ENCODE results near the gene CPEB3.

CPEB3 gene

DNA sequence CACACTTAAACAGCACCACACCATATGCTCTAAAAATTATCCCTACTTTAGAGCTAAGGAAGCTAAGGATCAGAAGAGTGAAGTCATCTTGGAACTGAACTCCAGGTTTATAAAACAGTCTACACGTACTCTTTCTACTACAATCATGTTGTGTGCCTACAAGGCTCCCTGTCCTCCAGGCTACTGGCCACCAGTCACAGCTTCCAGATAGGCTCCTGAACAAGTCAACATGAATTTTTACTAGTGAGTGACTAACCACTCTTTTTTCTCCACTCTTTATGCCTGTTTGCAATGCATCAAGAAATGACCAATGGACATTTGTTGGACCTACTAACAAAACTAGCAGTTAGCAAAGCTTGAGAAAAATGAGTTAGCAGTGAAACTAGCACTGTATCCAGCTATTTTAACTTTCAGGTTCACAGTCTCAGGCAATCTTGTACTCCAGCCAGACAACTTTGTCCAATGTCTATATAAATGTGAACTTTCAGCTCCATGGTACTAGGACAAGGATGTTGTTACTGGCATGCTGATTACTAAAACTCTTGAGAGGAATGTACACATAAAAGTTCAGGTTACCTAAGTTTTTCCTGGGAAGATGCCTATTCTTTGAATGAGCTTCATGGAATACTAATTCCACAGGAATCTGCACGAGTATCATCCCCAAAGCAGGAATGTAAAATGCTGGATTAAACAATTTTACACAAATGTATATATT is 187.3 kb downstream of the CPEB3 start:
- no peak for DNase-seq (ENCODE audit: low read depth in 2 of 2)

- no peak for DNase-seq (ENCODE audit: low read depth in 2 of 2)
Measured at GRCh38 chr10:92102601-92103213, 188.2 kb downstream of the CPEB3 start.

DNA sequence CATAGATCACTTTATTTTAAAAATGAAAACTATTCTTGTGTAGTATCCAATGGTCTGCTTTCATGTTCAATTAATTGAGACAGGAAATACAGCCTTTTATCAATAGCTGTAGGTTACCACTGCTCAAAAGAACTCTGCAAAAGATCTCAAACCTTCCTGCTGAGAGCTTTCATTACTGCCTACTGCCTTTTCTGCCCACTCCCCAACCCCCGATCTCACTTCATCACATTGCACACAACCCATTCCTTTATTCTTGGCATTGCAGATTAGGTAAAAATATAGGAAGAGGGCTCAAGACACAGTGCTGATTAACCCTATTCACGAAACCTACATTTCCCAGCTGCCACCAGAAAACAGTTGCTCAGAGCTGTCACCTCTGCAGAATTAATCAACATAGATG is 195.9 kb downstream of the CPEB3 start:
- no peak for DNase-seq (ENCODE audit: low read depth in 2 of 2)

- DNase-seq (ENCODE audit: low read depth in 2 of 2): no peak
Measured at GRCh38 chr10:92091965-92092364, 198.9 kb downstream of the CPEB3 start.

DNA sequence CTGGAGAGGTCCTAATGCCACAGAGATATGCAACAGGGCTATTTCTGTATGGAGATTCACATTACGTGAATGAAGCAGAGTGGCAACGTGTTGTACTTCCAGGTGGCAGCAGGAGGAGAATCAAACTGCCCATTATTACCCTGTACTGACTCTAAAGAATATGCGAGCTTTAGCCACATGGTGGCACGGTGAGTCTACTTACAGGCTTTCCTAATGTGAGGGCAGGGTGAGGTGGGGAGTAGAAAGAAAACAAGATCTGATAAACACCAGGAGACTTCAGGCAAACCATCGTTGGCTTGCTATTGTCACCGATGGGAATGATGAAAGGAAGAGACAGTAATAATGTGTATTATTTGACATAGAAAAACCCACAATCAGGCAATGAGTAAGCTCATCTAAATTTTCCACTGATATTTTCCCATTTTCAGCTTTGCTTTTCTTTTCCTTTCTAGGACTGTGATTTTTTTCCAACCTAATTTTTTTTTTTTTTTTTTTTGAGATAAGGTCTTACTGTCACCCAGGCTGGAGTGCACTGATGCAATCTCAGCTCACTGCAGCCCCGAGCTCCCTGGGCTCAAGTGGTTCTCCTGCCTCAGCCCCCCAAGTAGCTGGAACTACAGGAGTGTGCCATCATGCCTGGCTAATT is 203.0 kb downstream of the CPEB3 start:
- DNase-seq (ENCODE audit: low read depth in 2 of 2): no peak

- no peak for DNase-seq (ENCODE audit: low read depth in 2 of 2)
Measured at GRCh38 chr10:92082583-92083280, 208.1 kb downstream of the CPEB3 start.

DNA sequence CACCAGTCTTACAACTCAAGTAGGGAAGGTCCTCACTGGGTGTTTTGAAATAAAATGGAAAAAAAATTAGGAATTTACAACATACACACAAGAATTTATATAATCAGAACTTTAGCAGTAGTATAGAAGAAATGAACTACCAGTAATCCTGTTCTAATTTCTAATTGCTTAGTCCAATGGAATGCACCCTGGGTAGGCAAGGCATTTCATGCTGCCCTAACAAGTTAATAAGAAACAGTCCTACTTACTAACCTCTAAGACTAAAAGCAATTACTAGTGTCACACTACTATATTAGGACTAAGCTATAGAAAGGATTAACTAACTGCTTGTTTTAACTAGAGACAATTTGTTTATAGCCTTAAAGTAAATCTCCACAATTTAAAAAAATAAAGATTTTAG is 209.2 kb downstream of the CPEB3 start:
- no peak for DNase-seq (ENCODE audit: low read depth in 2 of 2)

- no peak for DNase-seq (ENCODE audit: low read depth in 2 of 2)
Measured at GRCh38 chr10:92080244-92080643, 210.6 kb downstream of the CPEB3 start.

GRCh38 chr10:92079003-92079402 is 211.9 kb downstream of the CPEB3 start:
- no peak for DNase-seq (ENCODE audit: low read depth in 2 of 2)

DNA sequence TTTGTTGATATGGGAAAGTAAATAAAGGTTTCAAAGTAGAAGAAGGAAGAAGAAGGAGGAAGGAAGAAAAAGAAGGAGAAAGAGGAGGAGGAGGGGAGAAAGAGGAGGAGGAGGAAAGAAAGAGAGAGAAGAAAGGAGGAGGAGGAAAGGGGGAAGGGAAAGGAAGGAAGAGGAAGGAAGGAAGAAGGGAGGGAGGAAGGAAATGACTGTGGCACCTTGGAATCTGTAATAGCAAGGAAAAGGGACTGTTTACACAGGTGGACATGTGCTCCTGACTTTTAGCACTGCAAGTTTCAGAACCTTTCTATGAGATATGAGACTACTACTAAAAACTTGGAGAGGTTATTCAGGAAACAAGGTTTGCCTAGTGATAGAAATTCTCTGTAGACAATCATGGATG is 214.2 kb downstream of the CPEB3 start:
- DNase-seq (ENCODE audit: low read depth in 2 of 2): no peak

DNA sequence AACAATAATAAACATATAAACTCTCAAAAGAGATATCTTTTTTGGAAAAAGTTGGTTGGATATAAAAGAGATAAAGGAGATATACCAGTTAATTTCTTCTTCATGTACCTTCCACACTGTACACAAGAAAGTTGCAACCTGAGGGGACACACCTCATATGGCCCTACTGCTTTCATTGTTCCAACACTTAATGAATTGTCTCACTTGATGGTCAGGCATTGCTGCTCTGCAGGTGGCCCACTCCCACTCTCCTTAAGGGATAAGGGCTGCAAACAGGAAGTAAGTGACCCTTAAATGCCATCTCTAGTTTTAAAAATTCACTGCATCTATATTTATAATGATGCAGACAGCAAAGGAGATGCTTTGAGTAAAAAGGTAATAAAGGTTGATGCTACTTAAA is 215.0 kb downstream of the CPEB3 start:
- no peak for DNase-seq (ENCODE audit: low read depth in 2 of 2)

DNA sequence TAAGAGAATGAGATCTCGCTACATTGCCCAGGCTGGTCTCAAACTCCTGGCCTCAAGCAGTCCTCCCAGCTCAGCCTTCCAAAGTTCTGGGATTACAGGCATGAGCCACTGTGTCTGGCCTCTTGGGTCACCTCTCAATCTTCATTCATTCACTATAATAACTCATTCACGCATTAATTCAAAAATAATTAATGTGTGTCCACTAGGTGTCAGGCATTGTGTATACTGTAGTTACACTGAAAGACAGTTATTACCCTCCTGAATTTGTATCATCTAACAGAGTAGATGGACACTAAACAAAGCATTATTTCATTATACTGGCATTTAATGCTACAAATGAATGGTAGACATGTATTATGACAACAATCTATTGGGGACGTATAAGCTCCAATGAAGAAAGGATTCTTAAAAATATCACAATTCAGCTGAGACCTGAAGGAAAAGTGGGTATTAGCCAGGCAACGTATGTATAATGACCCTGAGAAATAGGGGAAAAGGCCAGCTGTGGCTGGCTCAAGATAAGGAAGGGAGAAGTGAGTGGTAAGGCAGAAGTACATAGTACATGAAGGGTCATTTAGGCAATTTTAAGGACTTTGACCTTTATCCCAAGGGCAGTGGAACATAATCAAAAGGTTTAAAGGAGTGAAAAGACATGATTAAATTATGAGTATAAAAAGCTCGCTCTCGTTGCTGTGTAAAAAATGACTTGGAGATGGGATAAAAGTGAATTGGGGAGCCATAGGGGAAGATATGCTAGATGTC is 216.6 kb downstream of the CPEB3 start:
- no peak for DNase-seq (ENCODE audit: low read depth in 2 of 2)

- no peak for DNase-seq (ENCODE audit: low read depth in 2 of 2)
Measured at GRCh38 chr10:92068900-92069299, 222.0 kb downstream of the CPEB3 start.

GRCh38 chr10:92066386-92066785 is 224.5 kb downstream of the CPEB3 start:
- DNase-seq (ENCODE audit: low read depth in 2 of 2): no peak

- no peak for DNase-seq (ENCODE audit: low read depth in 2 of 2)
Measured at GRCh38 chr10:92064506-92064905, 226.4 kb downstream of the CPEB3 start.

GRCh38 chr10:92062273-92062672 is 228.6 kb downstream of the CPEB3 start:
- DNase-seq (ENCODE audit: low read depth in 2 of 2): no peak

DNA sequence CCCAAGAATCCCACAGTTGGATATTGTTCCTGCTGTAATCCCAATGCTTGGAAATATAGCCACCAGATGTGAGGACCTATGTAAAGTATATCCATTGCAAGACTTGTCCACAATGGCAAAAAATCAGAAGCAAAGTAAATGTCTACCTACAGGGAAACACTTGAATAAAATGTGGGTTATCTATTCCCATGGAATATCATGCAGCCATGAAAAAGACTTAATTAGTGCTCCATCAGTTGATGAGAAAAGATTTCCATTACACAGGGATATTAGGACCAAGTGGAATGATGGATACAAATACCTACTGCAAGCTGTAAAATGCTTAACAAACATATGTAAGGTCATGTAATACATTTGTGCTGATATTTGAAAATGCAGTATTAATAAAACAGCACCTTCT is 236.1 kb downstream of the CPEB3 start:
- DNase-seq (ENCODE audit: low read depth in 2 of 2): no peak

GRCh38 chr10:92052741-92053140 is 238.1 kb downstream of the CPEB3 start:
- no peak for DNase-seq (ENCODE audit: low read depth in 2 of 2)

DNA sequence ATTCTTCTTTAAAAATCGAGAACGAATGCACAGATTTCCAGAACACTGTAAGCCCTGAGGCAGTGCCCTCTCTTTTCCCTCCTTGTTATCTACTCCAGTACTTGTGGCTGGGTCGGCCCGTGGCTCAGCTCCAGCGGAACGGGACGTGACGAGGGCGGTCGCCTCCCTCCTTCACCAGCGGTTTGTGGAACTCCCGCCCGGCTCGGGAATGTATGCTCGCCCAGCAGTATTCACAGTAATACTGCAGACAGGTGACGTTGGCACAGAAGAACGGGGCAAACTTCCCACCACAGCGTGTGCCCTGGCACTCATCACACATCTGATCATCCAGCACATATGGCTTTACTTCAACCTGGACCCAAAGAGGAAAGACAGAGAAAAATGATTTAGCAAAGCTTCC is 238.8 kb downstream of the CPEB3 start:
- no peak for DNase-seq (ENCODE audit: low read depth in 2 of 2)

- DNase-seq (ENCODE audit: low read depth in 2 of 2): no peak
Measured at GRCh38 chr10:92047215-92047614, 243.7 kb downstream of the CPEB3 start.

DNA sequence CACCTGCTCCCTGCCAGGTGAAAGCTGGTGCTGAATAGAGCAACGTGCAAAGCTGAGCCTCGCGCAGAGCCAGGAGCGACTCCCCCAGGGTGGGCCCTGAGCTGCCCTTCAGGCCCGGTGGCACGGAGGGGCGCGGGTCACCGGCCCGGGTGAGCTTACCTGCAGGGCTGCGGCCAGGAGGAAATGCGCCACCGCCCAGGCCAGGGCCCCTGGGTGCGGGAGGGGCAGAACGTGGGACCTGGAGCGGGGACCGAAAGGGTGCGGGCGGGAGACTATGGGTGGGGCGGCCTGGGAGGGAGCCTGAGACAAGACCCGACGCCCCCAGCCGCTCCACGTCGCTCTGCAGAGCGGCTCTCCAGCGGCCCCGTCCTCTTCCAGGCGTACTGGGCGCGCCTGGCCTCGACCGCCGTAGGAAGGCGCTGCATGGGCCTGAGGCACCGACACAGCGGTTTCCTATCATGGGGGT is 245.2 kb downstream of the CPEB3 start:
- DNase-seq (ENCODE audit: low read depth in 2 of 2): no peak

GRCh38 chr10:92042541-92042940 is 248.3 kb downstream of the CPEB3 start:
- DNase-seq (ENCODE audit: low read depth in 2 of 2): no peak
